Skeletal muscle tissue (tissue), 4 donors: ENCODE measurements around the gene ASXL3. TPM values are rescaled to one million over a fixed set of nuclear protein-coding genes. Genes with fewer than 3 reads are reported as not detected.

Source experiments
- H3K27ac ChIP-seq: one replicate; pipeline ENCODE4 v1.7.0; 2013; ENCODE audit warnings: mild to moderate bottlenecking, low read depth, low read length, inconsistent platforms
- H3K27me3 ChIP-seq, 3 donors: one replicate each; pipeline ENCODE4 v1.7.0; 2013; ENCODE audit warnings: low read length in 3 of 3; ENCODE audit not compliant: control insufficient read depth in 3 of 3, insufficient read depth in 3 of 3
- H3K36me3 ChIP-seq, 3 donors: one replicate each; pipeline ENCODE4 v1.7.0; 2013; ENCODE audit warnings: low read length in 3 of 3; ENCODE audit not compliant: control insufficient read depth in 3 of 3, insufficient read depth in 3 of 3
- H3K4me1 ChIP-seq, 3 donors: one replicate each; pipeline ENCODE4 v1.7.0; 2013; ENCODE audit warnings: low read length in 3 of 3, mild to moderate bottlenecking in 3 of 3; ENCODE audit not compliant: control insufficient read depth in 3 of 3, insufficient read depth in 3 of 3
- H3K4me3 ChIP-seq, 3 donors: one replicate each; pipeline ENCODE4 v1.7.0; 2013; ENCODE audit warnings: low read length in 3 of 3
- H3K9ac ChIP-seq, 3 donors: one replicate each; pipeline ENCODE4 v1.7.0; 2013; ENCODE audit warnings: low read length in 3 of 3, mild to moderate bottlenecking in 3 of 3, moderate library complexity in 2 of 3, low read depth in 1 of 3
- H3K9me3 ChIP-seq, 3 donors: one replicate each; pipeline ENCODE4 v1.7.0; 2013; ENCODE audit warnings: low read length in 3 of 3; ENCODE audit not compliant: control insufficient read depth in 3 of 3
- total RNA-seq: library from RNA; depleted of rRNA; stranded (reverse); fragments of >200 nt; gene quantifications from one replicate; pipeline ENCODE4 v1.2.3, GENCODE V29; 2014
- donor health status: Osteomylitis.

ASXL3 gene
- total RNA-seq, 1 donor from 2014 or later = 7.3 TPM

DNA sequence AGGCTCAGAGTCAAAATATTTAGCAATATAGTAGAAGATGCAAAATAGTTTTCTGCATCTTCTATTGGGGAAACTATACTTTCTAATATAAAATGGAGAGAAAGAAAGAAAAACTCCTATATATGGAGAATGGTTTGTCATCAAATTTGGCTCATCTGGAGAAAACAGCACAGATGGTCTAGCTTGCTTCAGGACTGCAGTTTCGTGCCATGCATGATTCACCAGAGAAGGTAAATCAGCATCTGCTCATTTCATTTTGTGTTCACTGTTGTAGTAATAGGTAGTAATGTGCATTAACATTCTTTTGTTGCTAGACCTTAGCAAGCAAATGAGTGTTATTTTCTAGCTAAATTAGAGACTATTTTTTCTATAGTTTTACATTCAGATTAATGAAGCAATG lies 179.0 kb downstream of the ASXL3 start:
- peaks cover 0 to 2% (median 0%) of the 10 kb centered on the region in 3 donors for H3K27me3 ChIP-seq
- no peaks in the 10 kb centered on the region for H3K9me3 ChIP-seq
- H3K9ac ChIP-seq = no peak overlapping the region
- H3K4me1 ChIP-seq = no peaks in the 10 kb centered on the region
- no peak overlapping the region for H3K4me3 ChIP-seq
- H3K36me3 ChIP-seq = no peaks in the 10 kb centered on the region
- H3K27ac ChIP-seq = no peak overlapping the region

DNA sequence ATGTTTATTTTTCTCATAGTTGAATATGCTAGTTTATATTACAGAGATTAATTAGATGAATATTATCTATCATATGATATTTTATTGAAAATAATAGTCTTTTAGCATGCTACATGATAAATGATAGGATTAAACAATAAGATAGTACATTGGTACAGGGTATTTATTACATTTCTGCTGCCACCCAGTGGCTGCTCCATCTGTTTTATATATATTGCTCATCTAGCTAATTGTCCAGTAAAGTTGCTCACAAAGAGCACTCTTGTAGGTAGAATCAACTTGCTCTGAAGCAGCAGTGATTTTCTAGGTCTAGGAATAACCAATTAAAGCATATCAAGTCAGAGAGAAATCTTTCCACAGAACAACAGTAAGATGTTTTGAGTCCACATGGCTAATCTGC lies 183.3 kb downstream of the ASXL3 start:
- no peaks in the 10 kb centered on the region for H3K9me3 ChIP-seq
- H3K36me3 ChIP-seq = no peaks in the 10 kb centered on the region
- no peaks in the 10 kb centered on the region for H3K4me1 ChIP-seq
- H3K9ac ChIP-seq = no peak overlapping the region
- no peak overlapping the region for H3K4me3 ChIP-seq
- H3K27me3 ChIP-seq = no peaks in the 10 kb centered on the region
- H3K27ac ChIP-seq = no peak overlapping the region

- Histone ChIP-seq H3K36me3 (no peaks in the 10 kb centered on the region), H3K9ac (no peak overlapping the region), H3K9me3 (no peaks in the 10 kb centered on the region), H3K4me1 (peaks cover 0 to 10% (median 3%) of the 10 kb centered on the region in 3 donors), H3K4me3 (no peak overlapping the region), H3K27ac (no peak overlapping the region), H3K27me3 (no peaks in the 10 kb centered on the region)
These were observed 203.4 kb downstream of the ASXL3 start for GRCh38 chr18:33781429-33781828.

Other genes starting within 250 kb of the ASXL3 start
- gene CCDC178, start 137.5 kb upstream of the ASXL3 start, total RNA-seq = not detected